Spleen (tissue), 7 donors: Measurements from ENCODE around the gene GTF2H4.
"Not testable (repeated sequence)": the region's sequence is repeated elsewhere in the genome, so short reads cannot be mapped to it uniquely, and the experiment has no call there.

Experiments
- CTCF ChIP-seq, 11 experiments: fragments of 200-600 bp in 7 of 11; fragments of 450-650 bp in 4 of 11; sonication (generic) in 4 of 11; IDR thresholded peaks in 8 of 11; conservative IDR thresholded peaks in 3 of 11; 1 replicate in 7 of 11; 2 replicates in 4 of 11; pipeline versions ENCODE4 v1.4.0 to v1.8.0; 2016 to 2021; ENCODE audit warnings: antibody characterized with exemption in 11 of 11, inconsistent platforms in 4 of 11, mild to moderate bottlenecking in 1 of 11
- POLR2A ChIP-seq, 3 donors: fragments of 450-650 bp; IDR thresholded peaks; one replicate each; pipeline ENCODE4 v1.5.1; 2017; ENCODE audit warnings: antibody characterized with exemption in 3 of 3, mild to moderate bottlenecking in 1 of 3
- POLR2AphosphoS5 ChIP-seq, 3 donors: sonication (generic); formaldehyde crosslinking; IDR thresholded peaks; one replicate each; pipeline ENCODE4 v1.5.1; 2017; ENCODE audit warnings: antibody characterized with exemption in 3 of 3
- donor health status: DM: no; HTN: no; CAD: no; lungs with moderate emphysema.
- donor health status: DM: no; HTN: no; CAD: no.
- donor health status: DM: no; HTN: no; CAD: no.

- not testable (repeated sequence) for TF ChIP-seq POLR2A (IDR thresholded peaks at IDR 0.05); CTCF (IDR thresholded peaks at IDR 0.05 in 8 of 11, conservative IDR thresholded peaks at IDR 0.05 in 3 of 11); POLR2AphosphoS5 (IDR thresholded peaks at IDR 0.05)
Observed at GRCh38 chr6:30873795-30874194, 34.2 kb upstream of the GTF2H4 start.
